Keratinocyte (primary cell): ENCODE data around the gene ATP12A. TPM values are rescaled to one million over a fixed set of nuclear protein-coding genes. Genes with fewer than 3 reads are reported as not detected.

ENCODE experiments used
- DNase-seq: peaks from one replicate; pipeline ENCODE4 v3.0.0-alpha.2; 2011; ENCODE audit warnings: low read depth, missing footprints, low spot score
- FAIRE-seq: peaks from 2 replicates; lab custom pipeline; 2011; peaks lifted over from hg19 to GRCh38; lab: Jason Lieb, UNC
- H2AFZ ChIP-seq: 2 replicates; pipeline ENCODE4 v1.6.0; 2012; ENCODE audit warnings: low read length, control low read depth, inconsistent platforms; ENCODE audit not compliant: control insufficient read depth
- H3K27ac ChIP-seq: 2 replicates; pipeline ENCODE4 v1.5.1; 2011; ENCODE audit warnings: low read length; ENCODE audit not compliant: control insufficient read depth, insufficient read depth
- H3K27me3 ChIP-seq: 3 replicates; pipeline ENCODE4 v1.6.0; 2011; ENCODE audit warnings: low read length; ENCODE audit not compliant: control insufficient read depth, insufficient read depth; ENCODE audit errors: extremely low read depth
- H3K36me3 ChIP-seq, 2 experiments: 2 replicates in 1 of 2; 3 replicates in 1 of 2; pipeline ENCODE4 v1.5.1; 2011; ENCODE audit warnings: low read length in 2 of 2, mild to moderate bottlenecking in 1 of 2; ENCODE audit not compliant: control insufficient read depth in 2 of 2, insufficient read depth in 2 of 2; ENCODE audit errors: extremely low read depth in 1 of 2
- H3K4me1 ChIP-seq: 3 replicates; pipeline ENCODE4 v1.5.1; 2011; ENCODE audit warnings: low read length; ENCODE audit not compliant: control insufficient read depth, insufficient read depth; ENCODE audit errors: extremely low read depth
- H3K4me2 ChIP-seq: 3 replicates; pipeline ENCODE4 v1.6.0; 2011; ENCODE audit warnings: low read depth, low read length; ENCODE audit not compliant: control insufficient read depth, insufficient read depth; ENCODE audit errors: extremely low read depth
- H3K4me3 ChIP-seq, 3 experiments: fragments of 200-600 bp in 1 of 3; sonication (generic) in 1 of 3; 2 replicates in 2 of 3; 3 replicates in 1 of 3; pipeline ENCODE4 v1.5.1; 2011 to 2016; ENCODE audit warnings: low read length in 3 of 3, mild to moderate bottlenecking in 3 of 3, control low read depth in 2 of 3, inconsistent platforms in 1 of 3, low read depth in 1 of 3, mixed read lengths in 1 of 3, mixed run types in 1 of 3, moderate library complexity in 1 of 3; ENCODE audit not compliant: control insufficient read depth in 2 of 3, insufficient read depth in 2 of 3; ENCODE audit errors: extremely low read depth in 1 of 3
- H3K79me2 ChIP-seq: 2 replicates; pipeline ENCODE4 v1.6.0; 2012; ENCODE audit warnings: low read length; ENCODE audit not compliant: control insufficient read depth, insufficient read depth
- H3K9ac ChIP-seq: 3 replicates; pipeline ENCODE4 v1.6.0; 2011; ENCODE audit warnings: low read length; ENCODE audit not compliant: control insufficient read depth, insufficient read depth; ENCODE audit errors: extremely low read depth
- H3K9me1 ChIP-seq: 3 replicates; pipeline ENCODE4 v1.6.0; 2011; ENCODE audit warnings: low read length; ENCODE audit not compliant: control insufficient read depth, insufficient read depth; ENCODE audit errors: extremely low read depth
- H3K9me3 ChIP-seq: 2 replicates; pipeline ENCODE4 v1.5.1; 2012; ENCODE audit warnings: low read depth, low read length; ENCODE audit not compliant: control insufficient read depth
- H4K20me1 ChIP-seq: 3 replicates; pipeline ENCODE4 v1.6.0; 2011; ENCODE audit warnings: low read length; ENCODE audit not compliant: control insufficient read depth, insufficient read depth; ENCODE audit errors: extremely low read depth
- CTCF ChIP-seq, 3 experiments: IDR thresholded peaks in 1 of 3; conservative IDR thresholded peaks in 1 of 3; optimal IDR thresholded peaks in 1 of 3; 2 replicates in 2 of 3; 3 replicates in 1 of 3; pipeline versions ENCODE3 to v1.5.1; 2011; ENCODE audit warnings: low read length in 3 of 3, mild to moderate bottlenecking in 3 of 3, moderate library complexity in 2 of 3, control low read depth in 1 of 3, inconsistent platforms in 1 of 3; ENCODE audit not compliant: insufficient read depth in 2 of 3; ENCODE audit errors: extremely low read depth in 1 of 3
- EZH2 ChIP-seq: IDR thresholded peaks from one replicate; pipeline ENCODE4 v1.6.1; 2012; ENCODE audit warnings: inconsistent platforms, mild to moderate bottlenecking, low read length, moderate library complexity
- dilution Hi-C: fragments of 300-500 bp; cut with MboI; formaldehyde crosslinking; loops from one replicate; pipeline ENCODE4 v1.7.0; 2020; ENCODE audit warnings: low sequenced_read_pairs; ENCODE audit not compliant: extremely low pct_ligation_motif_present
- polyA plus RNA-seq, 5 experiments: library from polyadenylated mRNA; depleted of rRNA in 3 of 5; stranded (reverse) in 3 of 5; stranded (forward) in 1 of 5; unstranded in 1 of 5; fragments of >200 nt; gene quantifications; 1 replicate in 1 of 5; 2 replicates in 3 of 5; 3 replicates in 1 of 5; pipeline versions ENCODE4 v1.2.1 to v1.2.3, GENCODE V29; 2011 to 2012; ENCODE audit warnings: missing spikeins in 2 of 5, low read depth in 1 of 5, low replicate concordance in 1 of 5

Gene ATP12A
- polyA plus RNA-seq, 1 donor (not counting 4 experiments of a cell fraction or from before 2014, with no cell fraction given) = 0.79 TPM

GRCh38 chr13:24742294-24742693 is 62.1 kb downstream of the ATP12A start:
- dilution Hi-C loops = no loop called here

GRCh38 chr13:24742977-24743376 is 62.8 kb downstream of the ATP12A start:
- no peaks in the 10 kb centered on the region for H3K9me3 ChIP-seq
- H4K20me1 ChIP-seq = no peaks in the 10 kb centered on the region
- H3K79me2 ChIP-seq = no peaks in the 10 kb centered on the region
- dilution Hi-C loops = no loop called here
- peaks cover 7% of the 10 kb centered on the region for H3K4me1 ChIP-seq
- H3K27ac ChIP-seq = no peak overlapping the region
- H3K36me3 ChIP-seq = no peaks in the 10 kb centered on the region
- DNase-seq = no peak
- H3K4me2 ChIP-seq = no peak overlapping the region
- H2AFZ ChIP-seq = no peak overlapping the region
- no peaks in the 10 kb centered on the region for H3K9me1 ChIP-seq
- TF ChIP-seq EZH2 (no peak), CTCF (optimal IDR thresholded peaks at IDR 0.05 in 1 of 3, IDR thresholded peaks at IDR 0.05 in 1 of 3, conservative IDR thresholded peaks at IDR 0.05 in 1 of 3; ENCODE audit: extremely low read depth in 1 of 3, insufficient read depth in 2 of 3, low read length in 3 of 3) (no peak)
- H3K9ac ChIP-seq = no peak overlapping the region
- peaks cover 36% of the 10 kb centered on the region for H3K27me3 ChIP-seq
- no peak for FAIRE-seq
- no peak overlapping the region for H3K4me3 ChIP-seq

More at GRCh38 chr13:24742294-24742693, 62.1 kb downstream of the ATP12A start:
- no peak for DNase-seq
- Histone ChIP-seq H3K9me1 (no peaks in the 10 kb centered on the region), H3K36me3 (no peaks in the 10 kb centered on the region), H2AFZ (no peak overlapping the region), H3K27me3 (peaks cover 29% of the 10 kb centered on the region), H4K20me1 (no peaks in the 10 kb centered on the region), H3K27ac (no peak overlapping the region), H3K9me3 (no peaks in the 10 kb centered on the region), H3K4me3 (no peak overlapping the region), H3K4me2 (no peak overlapping the region), H3K9ac (no peak overlapping the region), H3K79me2 (no peaks in the 10 kb centered on the region), H3K4me1 (peaks cover 2% of the 10 kb centered on the region)
- TF ChIP-seq CTCF (optimal IDR thresholded peaks at IDR 0.05 in 1 of 3, IDR thresholded peaks at IDR 0.05 in 1 of 3, conservative IDR thresholded peaks at IDR 0.05 in 1 of 3; ENCODE audit: extremely low read depth in 1 of 3, insufficient read depth in 2 of 3, low read length in 3 of 3) (no peak), EZH2 (no peak)
- no peak for FAIRE-seq
